ENCODE data around the gene C12orf56.
"Not testable (repeated sequence)": the region's sequence is repeated elsewhere in the genome, so short reads cannot be mapped to it uniquely, and the experiment has no call there.

Gene C12orf56

GRCh38 chr12:64387197-64387816 is 3.3 kb downstream of the C12orf56 start:
- DNase-seq (ENCODE audit: low read depth) = no peak

- DNase-seq (ENCODE audit: low read depth) = peak; percentile 32
Measured at GRCh38 chr12:64385468-64385867, 5.1 kb downstream of the C12orf56 start.

- DNase-seq (ENCODE audit: low read depth) = no peak
Measured at GRCh38 chr12:64385019-64385418, 5.5 kb downstream of the C12orf56 start.

- no peak for DNase-seq (ENCODE audit: low read depth)
Measured at GRCh38 chr12:64383675-64384074, 6.9 kb downstream of the C12orf56 start.

- no peak for DNase-seq (ENCODE audit: low read depth)
Measured at GRCh38 chr12:64362721-64363305, 27.7 kb downstream of the C12orf56 start.

GRCh38 chr12:64361173-64361572 is 29.4 kb downstream of the C12orf56 start:
- DNase-seq (ENCODE audit: low read depth) = not testable (repeated sequence)

- DNase-seq (ENCODE audit: low read depth) = not testable (repeated sequence)
Measured at GRCh38 chr12:64356209-64356608, 34.3 kb downstream of the C12orf56 start.

- no peak for DNase-seq (ENCODE audit: low read depth)
Measured at GRCh38 chr12:64352181-64352580, 38.4 kb downstream of the C12orf56 start.

- no peak for DNase-seq (ENCODE audit: low read depth)
Measured at GRCh38 chr12:64351265-64351664, 39.3 kb downstream of the C12orf56 start.

GRCh38 chr12:64347630-64348029 is 42.9 kb downstream of the C12orf56 start:
- DNase-seq (ENCODE audit: low read depth) = no peak

GRCh38 chr12:64344631-64345030 is 45.9 kb downstream of the C12orf56 start:
- DNase-seq (ENCODE audit: low read depth) = not testable (repeated sequence)

GRCh38 chr12:64340546-64340945 is 50.0 kb downstream of the C12orf56 start:
- DNase-seq (ENCODE audit: low read depth) = not testable (repeated sequence)

- DNase-seq (ENCODE audit: low read depth) = no peak
Measured at GRCh38 chr12:64335886-64336466, 54.6 kb downstream of the C12orf56 start.

- DNase-seq (ENCODE audit: low read depth) = no peak
Measured at GRCh38 chr12:64332938-64333337, 57.6 kb downstream of the C12orf56 start.

GRCh38 chr12:64332296-64332695 is 58.3 kb downstream of the C12orf56 start:
- DNase-seq (ENCODE audit: low read depth) = no peak

- not testable (repeated sequence) for DNase-seq (ENCODE audit: low read depth)
Measured at GRCh38 chr12:64329031-64329710, 61.4 kb downstream of the C12orf56 start.

GRCh38 chr12:64325055-64325454 is 65.5 kb downstream of the C12orf56 start:
- DNase-seq (ENCODE audit: low read depth) = no peak

- no peak for DNase-seq (ENCODE audit: low read depth)
Measured at GRCh38 chr12:64323476-64324225, 66.9 kb downstream of the C12orf56 start.

- no peak for DNase-seq (ENCODE audit: low read depth)
Measured at GRCh38 chr12:64323006-64323405, 67.6 kb downstream of the C12orf56 start.

- DNase-seq (ENCODE audit: low read depth) = no peak
Measured at GRCh38 chr12:64320611-64321010, 69.9 kb downstream of the C12orf56 start.

- DNase-seq (ENCODE audit: low read depth) = not testable (repeated sequence)
Measured at GRCh38 chr12:64319540-64320225, 70.9 kb downstream of the C12orf56 start.

- DNase-seq (ENCODE audit: low read depth) = no peak
Measured at GRCh38 chr12:64318605-64319004, 72.0 kb downstream of the C12orf56 start.

Data from activated T-cell treated with anti-CD3 and anti-CD28 coated beads for 24 hours (primary cell).